Measurements from ENCODE around the gene STK4. TPM values are rescaled to one million over a fixed set of nuclear protein-coding genes. Genes with fewer than 3 reads are reported as not detected.

Gene STK4
- total and polyA plus RNA-seq, 2 of the 8 experiments (the other 6 are each of a cell fraction or from before 2014, with no cell fraction given) = 12.0 to 34.3 TPM

DNA sequence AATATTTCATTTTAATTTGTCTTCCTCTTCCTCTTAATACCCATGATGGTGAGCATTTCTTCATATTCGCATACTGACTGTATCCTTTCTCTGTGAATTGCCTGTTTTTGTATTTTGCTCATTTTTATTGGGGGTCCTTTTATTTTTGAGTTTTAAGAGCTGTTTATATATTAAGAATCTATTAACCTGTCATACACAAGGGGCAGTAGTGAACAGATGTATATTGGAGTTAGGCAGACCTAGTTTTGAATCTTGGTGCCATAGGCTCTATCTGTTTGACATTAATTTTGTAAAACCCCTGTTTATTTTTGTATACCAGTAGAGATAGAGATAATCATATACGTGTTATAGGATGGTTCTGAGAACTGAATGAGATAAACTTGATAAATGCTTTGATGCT, 151.7 kb downstream of the STK4 start:
- Histone ChIP-seq H2BK120ac (replicated peaks; ENCODE audit: low read depth, low read length) (no peak overlapping the region), H3K4ac (replicated peaks; ENCODE audit: insufficient read length, low read depth, low read length) (no peak overlapping the region)
- no peak for TF ChIP-seq TAF7 (optimal IDR thresholded peaks at IDR 0.05; ENCODE audit: borderline replicate concordance, low read depth, low read length)
- TF ChIP-seq JUN (IDR thresholded peaks at IDR 0.05; ENCODE audit: low read depth, low read length) = no peak
- TF ChIP-seq KDM1A (IDR thresholded peaks at IDR 0.05; ENCODE audit: borderline replicate concordance, low read length) = no peak
- TF ChIP-seq GTF2F1 (IDR thresholded peaks at IDR 0.05; ENCODE audit: borderline replicate concordance, low read depth, low read length) = no peak
- no peak for TF ChIP-seq POLR2AphosphoS5 (IDR thresholded peaks at IDR 0.05; ENCODE audit: low read depth, low read length)
- no peak for TF ChIP-seq CHD2 (IDR thresholded peaks at IDR 0.05; ENCODE audit: low read length)
- TF ChIP-seq PHF8 (conservative IDR thresholded peaks at IDR 0.05; ENCODE audit: low read depth, low read length) = no peak
- no peak for TF ChIP-seq POU5F1 (IDR thresholded peaks at IDR 0.05; ENCODE audit: low read depth, low read length)
- no peak for TF ChIP-seq NANOG (IDR thresholded peaks at IDR 0.05; ENCODE audit: insufficient read depth, low read depth, low read length, poor library complexity, severe bottlenecking)
- TF ChIP-seq, protein P1, sequence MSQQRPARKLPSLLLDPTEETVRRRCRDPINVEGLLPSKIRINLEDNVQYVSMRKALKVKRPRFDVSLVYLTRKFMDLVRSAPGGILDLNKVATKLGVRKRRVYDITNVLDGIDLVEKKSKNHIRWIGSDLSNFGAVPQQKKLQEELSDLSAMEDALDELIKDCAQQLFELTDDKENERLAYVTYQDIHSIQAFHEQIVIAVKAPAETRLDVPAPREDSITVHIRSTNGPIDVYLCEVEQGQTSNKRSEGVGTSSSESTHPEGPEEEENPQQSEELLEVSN (IDR thresholded peaks at IDR 0.05) = no peak
- no peak for TF ChIP-seq RXRA (IDR thresholded peaks at IDR 0.05; ENCODE audit: insufficient read depth, low read depth, low read length)
- TF ChIP-seq SP2 (IDR thresholded peaks at IDR 0.05; ENCODE audit: low read length) = no peak

More for the DNA sequence above, 151.7 kb downstream of the STK4 start:
- no peak overlapping the region for H2BK20ac ChIP-seq (ENCODE audit: low read length)
- H4K91ac ChIP-seq (replicated peaks; ENCODE audit: insufficient read length, low read length) = no peak overlapping the region
- no peak overlapping the region for H4K5ac ChIP-seq (ENCODE audit: insufficient read length, low read depth, low read length)
- POLR2A ChIA-PET (ENCODE audit: partially characterized antibody) = no interaction called here
- no peak overlapping the region for H3K4me2 ChIP-seq (ENCODE audit: insufficient read depth in 1 of 2, low read depth in 2 of 2, low read length in 2 of 2)
- no peaks in the 10 kb centered on the region; a peak in 1 of 7 replicates for H3K4me1 ChIP-seq (replicated peaks in 1 of 4; ENCODE audit: control insufficient read depth in 3 of 4, insufficient read depth in 4 of 4, low read length in 3 of 4)
- H3K18ac ChIP-seq (ENCODE audit: extremely low read depth, low read length) = no peak overlapping the region
- no peaks in the 10 kb centered on the region for H3K36me3 ChIP-seq (ENCODE audit: control insufficient read depth in 2 of 4, insufficient read depth in 4 of 4, low read length in 3 of 4)
- no peaks in the 10 kb centered on the region for H4K20me1 ChIP-seq (replicated peaks in 1 of 2; ENCODE audit: control insufficient read depth in 1 of 2, insufficient read depth in 2 of 2, low read length in 2 of 2)
- H2BK12ac ChIP-seq (ENCODE audit: low read depth, low read length) = no peak overlapping the region
- no peak for DNase-seq (ENCODE audit: low read depth in 1 of 2, low spot score in 2 of 2)
- no peak overlapping the region for H3K4me3 ChIP-seq (ENCODE audit: extremely low read depth in 1 of 4, insufficient read depth in 2 of 4, low read depth in 3 of 4, low read length in 4 of 4)
- H3K9ac ChIP-seq (replicated peaks in 1 of 4; ENCODE audit: extremely low read depth in 1 of 4, low read depth in 3 of 4, low read length in 3 of 4) = no peak overlapping the region
- CTCF ChIA-PET (ENCODE audit: partially characterized antibody) = interaction anchor here (1.0 to 2.2 kb wide), 6 partner anchors 10 to 112 kb away, joined by 3 to 7 read pairs (median 4); no protein-coding TSS in a partner anchor
- H3K79me2 ChIP-seq (ENCODE audit: control insufficient read depth in 1 of 2, insufficient read depth in 2 of 2, low read length in 2 of 2) = no peaks in the 10 kb centered on the region
- no peak overlapping the region for H3K56ac ChIP-seq (replicated peaks; ENCODE audit: insufficient read length, low read depth, low read length)
- H3K14ac ChIP-seq (ENCODE audit: insufficient read length) = no peak overlapping the region
- no peak overlapping the region for H3K27ac ChIP-seq (ENCODE audit: low read depth, low read length)
- 89% methylated on average over 2 of the region's 2 CpGs; no CpG with 5 or more reads in 1 of the 2 experiments for WGBS, 2 experiments (ENCODE audit: extremely low coverage in 1 of 2, insufficient coverage in 1 of 2, insufficient read length in 1 of 2, insufficient replicate concordance in 2 of 2, low coverage in 1 of 2, low lambda C conversion rate in 2 of 2, missing lambda C conversion rate in 1 of 2)
- H2AK5ac ChIP-seq (ENCODE audit: low read depth, low read length) = no peak overlapping the region
- no peak for FAIRE-seq
- H3K23ac ChIP-seq (ENCODE audit: insufficient read length) = no peak overlapping the region
- H3K9me3 ChIP-seq (ENCODE audit: insufficient read depth in 2 of 2, low read depth in 1 of 2, low read length in 1 of 2) = no peaks in the 10 kb centered on the region
- H2BK15ac ChIP-seq (ENCODE audit: low read length) = no peak overlapping the region
- no peaks in the 10 kb centered on the region for H3K27me3 ChIP-seq (replicated peaks in 1 of 4; ENCODE audit: control insufficient read depth in 3 of 4, extremely low read depth in 1 of 4, insufficient read depth in 3 of 4, low read length in 3 of 4)
- H4K8ac ChIP-seq (ENCODE audit: extremely low read depth, insufficient read depth, low read length) = no peak overlapping the region
- H2AFZ ChIP-seq (ENCODE audit: low read length) = no peak overlapping the region
- H2BK5ac ChIP-seq (ENCODE audit: low read depth, low read length) = no peak overlapping the region
- no peaks in the 10 kb centered on the region for H3K79me1 ChIP-seq (ENCODE audit: low read depth, low read length)
- no peaks in the 10 kb centered on the region for H3K23me2 ChIP-seq (ENCODE audit: low read depth, low read length)

All from H1 (cell line).